Mononuclear cell (primary cell): ENCODE measurements around the gene IQCF2. TPM values are rescaled to one million over a fixed set of nuclear protein-coding genes. Genes with fewer than 3 reads are reported as not detected.
"Not testable (repeated sequence)": the region's sequence is repeated elsewhere in the genome, so short reads cannot be mapped to it uniquely, and the experiment has no call there.

Experiments
- H3K27me3 ChIP-seq: 2 replicates; pipeline ENCODE4 v1.6.0; 2011; ENCODE audit warnings: low read length, control low read depth; ENCODE audit not compliant: insufficient read depth
- H3K4me1 ChIP-seq: 2 replicates; pipeline ENCODE4 v1.5.1; 2011; ENCODE audit warnings: mild to moderate bottlenecking, low read length, control low read depth; ENCODE audit not compliant: insufficient read depth
- H3K4me3 ChIP-seq: 2 replicates; pipeline ENCODE4 v1.5.1; 2011; ENCODE audit warnings: mild to moderate bottlenecking, low read length, moderate library complexity
- H3K9me3 ChIP-seq: 2 replicates; pipeline ENCODE4 v1.5.1; 2011; ENCODE audit warnings: low read depth, mild to moderate bottlenecking, control low read depth, low read length
- total RNA-seq: library from RNA; depleted of rRNA; stranded (reverse); fragments of >200 nt; gene quantifications from one replicate; pipeline ENCODE4 v1.2.3, GENCODE V29; 2012

Gene IQCF2
- total RNA-seq, 1 donor: not detected

DNA sequence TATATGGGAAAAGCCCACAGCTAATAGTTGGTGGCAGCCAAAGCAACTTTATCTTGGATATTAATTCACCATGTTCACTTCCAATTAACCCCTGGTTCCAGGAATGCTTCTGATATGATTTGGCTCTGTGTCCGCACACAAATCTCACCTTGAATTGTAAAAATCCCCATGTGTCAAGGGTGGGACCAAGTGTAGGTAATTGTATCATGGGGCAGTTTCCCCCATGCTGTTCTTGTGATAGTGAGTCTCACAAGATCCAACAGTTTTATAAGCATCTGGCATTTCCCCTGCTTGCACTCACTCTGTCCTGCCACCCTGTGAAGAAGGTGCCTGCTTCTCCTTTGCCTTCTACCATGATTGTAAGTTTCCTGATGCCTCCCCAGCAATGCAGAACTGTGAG is 7.5 kb downstream of the IQCF2 start:
- H3K9me3 ChIP-seq, H3K4me3 ChIP-seq, H3K4me1 ChIP-seq, H3K27me3 ChIP-seq: not testable (repeated sequence)

DNA sequence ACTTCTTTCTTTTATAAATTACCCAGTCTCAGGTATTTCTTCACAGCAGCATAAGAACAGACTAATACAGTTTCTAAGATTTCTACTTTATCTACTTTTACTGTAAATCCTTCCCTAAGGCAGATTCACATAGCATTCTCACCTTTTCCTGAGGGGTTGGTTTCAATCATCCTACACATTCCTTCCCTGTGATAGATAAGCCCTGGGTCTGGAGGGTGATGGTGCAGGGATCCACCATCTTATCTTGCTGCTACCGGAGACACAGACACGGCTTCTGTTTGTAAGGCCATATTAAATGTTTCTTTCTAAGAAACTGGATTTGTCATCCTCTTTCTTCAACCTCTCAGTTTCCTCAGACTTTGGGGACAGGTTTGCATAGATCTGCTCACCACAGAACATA is 7.9 kb downstream of the IQCF2 start:
- peaks cover 2% of the 10 kb centered on the region for H3K27me3 ChIP-seq

DNA sequence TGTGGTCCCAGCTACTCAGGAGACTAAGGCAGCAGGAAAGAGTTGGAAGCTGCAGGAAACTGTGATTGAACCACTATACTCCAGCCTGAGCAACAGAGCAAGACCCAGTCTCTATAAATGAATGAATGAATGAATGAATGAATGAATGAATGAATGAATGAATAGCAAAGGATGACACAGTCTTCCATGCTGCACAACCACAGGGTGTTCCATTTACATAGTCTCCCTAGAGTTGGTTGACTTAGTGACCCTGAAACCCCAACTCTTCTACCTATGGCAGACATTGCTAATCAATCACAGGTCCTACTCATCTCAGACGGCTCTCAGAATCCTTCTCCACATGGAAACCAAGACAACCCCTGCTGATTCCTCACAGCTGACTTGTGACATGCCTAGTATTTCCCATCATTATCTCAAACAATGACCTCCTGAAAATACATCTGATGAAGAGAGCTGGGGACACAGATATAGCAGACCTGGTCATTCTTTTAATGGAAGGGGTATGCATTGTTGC is 11.9 kb downstream of the IQCF2 start:
- H3K9me3 ChIP-seq: no peaks in the 10 kb centered on the region
- H3K4me3 ChIP-seq: no peak overlapping the region
- H3K4me1 ChIP-seq: no peaks in the 10 kb centered on the region
- H3K27me3 ChIP-seq: no peaks in the 10 kb centered on the region

More for the DNA sequence above, 7.9 kb downstream of the IQCF2 start:
- H3K9me3 ChIP-seq: no peaks in the 10 kb centered on the region
- H3K4me3 ChIP-seq: no peak overlapping the region
- no peaks in the 10 kb centered on the region for H3K4me1 ChIP-seq

DNA sequence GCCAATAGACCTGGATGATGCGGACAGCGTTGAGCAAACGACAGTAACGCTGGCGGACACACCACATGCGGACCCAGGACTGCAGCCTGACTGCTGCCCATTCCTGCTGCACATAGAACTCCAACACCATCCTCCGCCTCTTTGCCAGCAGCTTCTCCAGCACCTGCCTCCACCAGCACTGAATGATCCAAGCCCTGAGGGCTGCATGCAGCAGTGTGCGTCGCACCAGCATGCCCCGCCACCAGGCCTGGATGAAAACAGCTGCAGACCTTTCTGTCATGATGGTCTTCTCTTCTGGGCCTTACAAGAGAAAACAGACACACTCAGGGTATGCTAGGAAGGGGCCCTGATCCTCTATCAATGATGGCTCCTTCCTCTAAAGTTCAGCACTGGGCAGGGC is 12.5 kb downstream of the IQCF2 start:
- H3K27me3 ChIP-seq: no peaks in the 10 kb centered on the region
- H3K9me3 ChIP-seq: no peaks in the 10 kb centered on the region
- H3K4me3 ChIP-seq: no peak overlapping the region
- no peaks in the 10 kb centered on the region for H3K4me1 ChIP-seq

DNA sequence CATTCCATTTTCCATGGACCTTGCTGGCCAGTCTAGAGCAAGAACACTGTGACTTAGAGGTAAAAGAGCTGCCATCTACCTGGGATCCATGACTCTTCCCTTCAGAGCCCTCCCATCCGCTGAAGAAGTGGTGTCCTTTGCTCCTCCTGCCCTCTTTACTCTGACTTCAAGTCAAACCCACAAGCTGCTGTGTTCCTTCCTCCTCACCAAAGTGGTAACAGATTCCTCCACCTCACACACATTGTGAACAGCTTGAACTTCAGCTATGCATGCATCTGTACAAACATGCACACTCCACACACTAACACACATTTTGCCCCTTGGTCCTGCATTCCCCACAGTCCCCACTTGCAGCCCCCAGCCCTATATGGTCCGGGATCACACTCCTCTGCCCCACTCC is 13.0 kb downstream of the IQCF2 start:
- no peak overlapping the region for H3K4me3 ChIP-seq
- H3K27me3 ChIP-seq: no peaks in the 10 kb centered on the region

DNA sequence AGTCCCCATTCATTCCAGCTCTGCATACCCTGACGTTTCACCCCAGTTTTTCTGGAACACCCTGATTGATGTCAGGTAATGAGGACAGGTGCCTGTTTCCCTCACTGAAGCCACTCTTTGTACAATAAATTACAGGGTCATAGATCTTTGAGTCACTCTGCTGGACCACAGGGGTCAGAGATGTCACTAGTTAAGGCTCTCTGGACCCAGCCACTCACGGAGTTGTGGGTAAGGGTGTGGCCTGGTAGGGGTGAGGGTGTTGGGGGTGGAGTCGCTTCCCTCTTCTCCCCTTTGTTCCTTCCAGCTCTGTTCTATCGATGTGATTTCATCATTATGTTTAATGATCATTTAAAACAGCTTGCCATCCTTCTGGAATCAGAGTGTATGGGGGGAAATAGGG is 13.5 kb downstream of the IQCF2 start:
- no peaks in the 10 kb centered on the region for H3K27me3 ChIP-seq
- H3K4me3 ChIP-seq: no peak overlapping the region
- H3K9me3 ChIP-seq: no peaks in the 10 kb centered on the region
- H3K4me1 ChIP-seq: no peaks in the 10 kb centered on the region

More for the DNA sequence above, 13.0 kb downstream of the IQCF2 start:
- Histone ChIP-seq H3K9me3 (no peaks in the 10 kb centered on the region), H3K4me1 (no peaks in the 10 kb centered on the region)

DNA sequence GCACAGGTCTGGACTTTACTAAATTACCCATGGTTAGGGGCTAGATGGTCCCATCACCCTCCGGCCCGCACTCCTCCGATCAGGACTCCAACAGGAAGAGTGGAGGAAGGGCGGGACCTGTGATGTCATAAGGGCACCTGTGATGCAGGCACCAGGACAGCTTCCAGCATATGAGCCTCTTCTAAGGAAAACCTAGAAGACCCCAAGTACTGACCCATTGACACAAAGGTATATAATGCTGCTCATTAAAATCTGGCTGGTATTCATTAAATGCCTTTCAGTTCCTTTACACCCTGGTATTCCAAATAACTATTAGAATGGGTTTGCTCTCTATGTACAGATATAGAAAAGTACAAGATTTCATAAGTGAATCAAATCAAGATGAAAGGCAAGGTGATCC is 14.1 kb downstream of the IQCF2 start, which contains the start of gene IQCF5:
Gene IQCF5 (minus strand): TSS at position 101 of the 400 bp plus-strand sequence. CDS start 70 bp downstream, at position 31.
- H3K4me1 ChIP-seq: no peaks in the 10 kb centered on the region
- H3K27me3 ChIP-seq: no peaks in the 10 kb centered on the region
- no peaks in the 10 kb centered on the region for H3K9me3 ChIP-seq

DNA sequence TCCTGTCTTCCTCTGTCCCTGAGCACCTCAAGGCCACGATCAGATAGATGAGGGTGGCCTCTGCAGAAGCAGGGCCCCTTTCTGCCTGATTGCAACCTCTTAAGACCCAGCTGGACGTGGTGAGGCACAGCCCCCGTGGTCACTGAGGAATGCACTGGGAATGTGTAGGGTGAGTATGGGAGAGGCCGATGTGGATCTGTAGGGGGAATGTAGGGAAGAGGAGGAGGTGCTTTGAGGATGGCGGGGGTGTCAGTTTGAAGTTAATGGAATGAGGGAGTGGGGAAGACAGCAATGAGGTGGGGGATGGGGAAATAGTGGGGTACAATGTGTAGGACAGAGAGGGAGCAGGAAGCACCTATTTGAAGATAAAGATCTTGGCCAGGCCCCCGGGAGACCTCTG is 14.8 kb downstream of the IQCF2 start:
- Histone ChIP-seq H3K27me3 (no peaks in the 10 kb centered on the region), H3K9me3 (no peaks in the 10 kb centered on the region), H3K4me1 (no peaks in the 10 kb centered on the region), H3K4me3 (no peak overlapping the region)

More for the DNA sequence above, 14.1 kb downstream of the IQCF2 start, which contains the start of gene IQCF5:
- no peak within 1 kb of the TSS for H3K4me3 ChIP-seq

DNA sequence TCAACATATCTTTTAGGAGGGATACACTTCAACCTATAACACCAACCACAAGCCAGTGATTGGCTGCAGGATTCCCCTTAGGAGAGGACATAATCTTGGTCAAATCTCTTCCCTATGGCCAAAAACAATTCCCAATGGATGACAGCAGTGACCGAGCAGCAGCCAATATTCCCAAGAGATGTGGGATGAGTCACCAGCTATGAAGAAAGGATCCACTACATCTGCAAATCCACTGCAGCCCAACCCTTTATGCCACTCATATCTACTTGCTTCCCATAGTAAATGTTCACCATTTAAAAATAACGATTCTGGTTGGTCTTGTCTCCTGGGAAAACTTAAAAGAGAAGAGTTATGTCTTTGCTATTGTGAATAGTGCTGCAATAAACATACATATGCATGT is 18.5 kb downstream of the IQCF2 start:
- Histone ChIP-seq H3K27me3 (no peaks in the 10 kb centered on the region), H3K4me1 (no peaks in the 10 kb centered on the region), H3K9me3 (no peaks in the 10 kb centered on the region), H3K4me3 (no peak overlapping the region)

DNA sequence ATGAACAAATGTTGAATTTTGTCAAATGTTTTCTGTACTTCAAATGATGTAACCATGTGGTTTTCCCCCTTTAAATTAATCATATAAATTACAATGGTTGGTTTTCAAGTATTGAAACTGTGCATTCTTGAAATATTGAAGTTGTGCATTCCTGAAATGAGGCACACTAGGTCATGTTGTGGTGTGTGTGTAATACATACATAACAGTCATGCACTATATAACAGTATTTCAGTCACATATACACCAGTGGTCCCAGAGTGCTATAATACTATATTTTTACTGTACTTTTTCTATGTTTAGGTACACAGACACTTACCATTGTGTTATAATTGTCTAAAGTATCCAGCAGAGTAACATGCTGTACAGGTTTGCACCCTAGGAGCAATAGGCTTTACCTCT is 25.0 kb downstream of the IQCF2 start:
- no peak overlapping the region for H3K4me3 ChIP-seq
- no peaks in the 10 kb centered on the region for H3K27me3 ChIP-seq
- H3K9me3 ChIP-seq: no peaks in the 10 kb centered on the region
- H3K4me1 ChIP-seq: no peaks in the 10 kb centered on the region

DNA sequence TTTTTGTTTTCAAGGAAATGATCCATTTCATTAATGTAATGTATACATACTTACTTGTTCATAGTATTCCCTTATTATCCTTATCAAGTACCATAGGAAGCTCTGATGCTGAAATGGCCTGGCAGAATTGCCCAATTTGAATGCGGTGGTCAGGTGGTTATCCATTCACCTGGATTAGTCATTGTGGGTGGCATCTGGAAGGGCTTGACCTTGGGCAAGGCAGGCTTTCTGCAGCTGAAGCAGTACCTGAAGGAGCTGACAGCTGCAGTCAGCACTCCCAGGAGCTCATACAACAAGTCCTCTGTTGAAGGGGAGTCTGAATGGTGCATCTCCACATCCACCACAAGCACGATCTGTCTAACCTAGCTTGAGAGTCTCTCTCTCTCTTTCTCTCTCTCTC is 26.2 kb downstream of the IQCF2 start:
- Histone ChIP-seq H3K4me3 (no peak overlapping the region), H3K4me1 (no peaks in the 10 kb centered on the region), H3K9me3 (no peaks in the 10 kb centered on the region), H3K27me3 (no peaks in the 10 kb centered on the region)

DNA sequence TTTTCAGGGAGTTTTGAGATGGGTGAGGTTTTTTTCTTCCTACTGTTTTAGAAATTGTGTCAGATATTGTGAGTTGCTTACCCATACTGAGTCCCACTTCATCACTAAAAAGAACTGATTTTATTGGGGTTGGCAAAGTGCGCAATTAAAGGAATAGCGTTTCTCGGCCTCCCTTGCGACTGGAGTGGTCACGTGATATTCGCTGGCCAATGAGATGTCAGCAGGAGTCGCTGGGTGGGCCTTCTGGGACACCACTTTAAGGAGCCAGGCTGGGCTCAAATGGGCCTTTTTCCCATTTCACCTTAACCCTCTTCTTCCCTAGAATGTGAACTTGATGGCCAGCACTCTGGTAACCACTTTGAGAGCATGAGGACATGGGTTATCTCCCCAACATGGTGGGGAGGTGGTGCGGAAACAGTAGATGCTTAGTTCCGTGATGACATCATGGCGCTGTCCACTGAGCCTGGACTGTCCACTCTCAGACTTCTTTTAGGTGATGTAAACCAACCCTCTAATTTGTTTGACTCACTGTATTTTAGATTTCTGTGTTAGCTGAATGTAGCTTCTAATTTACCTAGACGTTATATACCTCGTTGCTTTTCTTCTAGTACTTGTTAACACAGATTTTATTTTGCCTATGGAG is 27.2 kb downstream of the IQCF2 start:
- no peaks in the 10 kb centered on the region for H3K4me1 ChIP-seq
- no peaks in the 10 kb centered on the region for H3K9me3 ChIP-seq
- no peak overlapping the region for H3K4me3 ChIP-seq

DNA sequence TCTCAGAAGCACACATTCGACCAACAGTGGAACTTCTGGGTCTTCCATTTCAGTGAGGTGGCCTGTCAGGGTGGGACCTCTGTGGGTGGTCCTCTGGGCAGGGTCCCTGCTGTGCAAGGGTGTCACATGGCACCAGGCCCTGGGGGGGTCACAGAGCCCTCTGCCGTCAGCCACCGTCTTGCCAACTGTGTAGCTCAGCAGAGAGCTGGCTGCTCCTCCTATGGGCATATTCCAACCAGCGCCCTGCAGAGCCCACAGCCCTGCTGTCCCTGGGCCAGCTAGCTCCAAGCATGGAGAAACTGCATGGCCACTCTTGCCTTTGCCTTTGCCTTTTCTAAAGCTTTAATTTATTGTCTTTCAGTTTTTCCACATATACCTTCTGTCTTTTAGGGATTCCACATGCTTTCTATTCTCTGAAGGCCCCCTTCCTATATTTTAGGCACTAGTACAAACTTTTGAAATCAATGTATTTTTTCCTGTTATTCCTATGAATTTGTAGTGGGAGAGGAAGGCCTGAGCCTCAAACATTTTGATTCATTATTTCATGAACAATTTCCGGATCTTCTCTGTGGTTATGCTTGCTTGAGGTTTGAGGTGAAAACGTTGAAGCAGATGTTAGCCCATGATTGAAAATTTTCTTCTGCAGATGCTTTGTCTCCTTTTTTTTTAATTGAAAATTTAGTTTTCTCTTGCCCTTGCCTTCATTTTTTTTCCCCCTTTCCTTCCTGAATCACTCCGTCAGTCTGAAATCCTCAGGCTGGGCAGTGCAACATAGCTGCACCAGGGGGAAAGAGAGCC is 30.0 kb downstream of the IQCF2 start:
- Histone ChIP-seq H3K4me1 (no peaks in the 10 kb centered on the region), H3K4me3 (no peak overlapping the region), H3K27me3 (no peaks in the 10 kb centered on the region), H3K9me3 (no peaks in the 10 kb centered on the region)

More for the DNA sequence above, 27.2 kb downstream of the IQCF2 start:
- H3K27me3 ChIP-seq: no peaks in the 10 kb centered on the region

DNA sequence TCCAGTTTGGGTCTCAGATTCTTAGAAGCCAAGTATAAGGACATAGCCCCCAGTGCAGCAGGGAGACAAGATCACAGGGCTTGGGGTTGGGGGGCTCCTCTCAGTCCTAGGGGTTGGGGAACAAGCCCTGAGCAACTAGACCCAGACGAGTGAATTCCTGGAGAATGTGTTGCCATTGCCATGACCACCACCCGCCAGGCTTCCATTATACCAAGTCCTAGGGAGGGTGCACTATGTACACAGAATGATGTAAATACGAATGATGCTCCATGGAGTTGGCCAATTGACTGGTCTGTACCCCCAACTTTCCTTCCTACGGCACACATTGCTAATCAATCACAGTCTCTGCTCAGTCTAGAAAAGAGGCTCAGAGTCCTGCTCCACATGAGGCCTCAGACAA is 33.0 kb downstream of the IQCF2 start:
- Histone ChIP-seq H3K4me3 (no peak overlapping the region), H3K9me3 (no peaks in the 10 kb centered on the region), H3K27me3 (peaks cover 3% of the 10 kb centered on the region), H3K4me1 (no peaks in the 10 kb centered on the region)

DNA sequence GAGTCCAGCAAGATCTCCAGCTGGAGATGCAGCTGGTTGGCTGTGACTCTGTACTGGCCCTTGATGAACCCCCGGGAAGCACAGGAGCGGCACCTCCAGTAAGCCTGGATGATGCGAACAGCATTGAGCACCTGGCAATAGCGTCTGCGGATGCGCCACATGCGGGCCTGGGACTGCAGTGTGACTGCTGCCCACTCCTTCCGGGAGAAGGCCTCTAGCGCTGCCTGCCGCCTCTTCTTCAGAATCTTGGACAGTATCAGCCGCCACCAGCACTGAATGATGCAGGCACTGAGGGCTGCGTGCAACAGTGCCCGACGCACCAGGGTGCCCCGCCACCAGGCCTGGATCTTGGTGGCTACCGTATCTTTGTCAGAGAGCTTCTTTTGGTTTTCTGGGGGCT is 33.5 kb downstream of the IQCF2 start:
- Histone ChIP-seq H3K4me3 (no peak overlapping the region), H3K27me3 (peaks cover 3% of the 10 kb centered on the region), H3K4me1 (no peaks in the 10 kb centered on the region), H3K9me3 (no peaks in the 10 kb centered on the region)
